Measurements from ENCODE around the gene PTPN7. TPM values are rescaled to one million over a fixed set of nuclear protein-coding genes. Genes with fewer than 3 reads are reported as not detected.

Gene PTPN7
- total and polyA plus RNA-seq, 10 of the 15 experiments (the other 5 are each of a cell fraction or from before 2014, with no cell fraction given): 7.9 to 117 (median 102) TPM

DNA sequence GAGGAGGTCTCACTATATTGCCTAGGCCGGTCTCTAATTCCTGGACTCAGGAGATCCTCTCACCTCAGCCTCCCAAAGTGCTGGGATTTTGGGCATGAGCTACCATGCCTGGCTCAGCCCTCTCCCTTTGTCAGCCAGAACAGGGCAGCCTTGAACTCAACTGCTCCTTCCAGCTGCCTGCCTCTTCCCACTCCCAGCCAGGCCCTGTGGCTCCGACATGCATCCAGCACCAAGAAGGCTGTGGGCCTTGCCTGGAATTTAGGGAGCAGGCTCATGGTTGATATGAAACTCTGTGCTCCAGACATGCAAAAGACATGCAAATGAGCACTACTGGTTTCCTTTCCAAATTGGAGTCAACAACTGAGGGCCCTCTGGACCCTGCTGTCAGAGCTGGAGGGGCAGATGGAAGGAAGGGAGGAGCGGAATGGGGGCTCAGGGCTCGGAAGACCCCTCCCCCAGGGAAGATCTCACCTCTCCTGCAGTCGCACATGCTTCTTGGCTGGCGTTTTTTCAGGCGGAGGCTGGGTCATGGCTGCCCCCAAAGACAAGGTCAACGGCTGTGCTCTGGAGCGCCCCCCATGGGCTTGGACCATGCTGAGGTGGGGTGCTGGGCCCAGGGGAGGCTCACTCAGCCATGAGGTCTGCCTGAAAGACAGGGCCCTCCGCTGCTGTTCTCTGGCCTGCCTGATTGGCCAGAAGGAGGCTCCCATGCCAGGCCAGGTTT, 1.4 kb downstream of the PTPN7 start (continued):
- TF ChIP-seq, protein P1, sequence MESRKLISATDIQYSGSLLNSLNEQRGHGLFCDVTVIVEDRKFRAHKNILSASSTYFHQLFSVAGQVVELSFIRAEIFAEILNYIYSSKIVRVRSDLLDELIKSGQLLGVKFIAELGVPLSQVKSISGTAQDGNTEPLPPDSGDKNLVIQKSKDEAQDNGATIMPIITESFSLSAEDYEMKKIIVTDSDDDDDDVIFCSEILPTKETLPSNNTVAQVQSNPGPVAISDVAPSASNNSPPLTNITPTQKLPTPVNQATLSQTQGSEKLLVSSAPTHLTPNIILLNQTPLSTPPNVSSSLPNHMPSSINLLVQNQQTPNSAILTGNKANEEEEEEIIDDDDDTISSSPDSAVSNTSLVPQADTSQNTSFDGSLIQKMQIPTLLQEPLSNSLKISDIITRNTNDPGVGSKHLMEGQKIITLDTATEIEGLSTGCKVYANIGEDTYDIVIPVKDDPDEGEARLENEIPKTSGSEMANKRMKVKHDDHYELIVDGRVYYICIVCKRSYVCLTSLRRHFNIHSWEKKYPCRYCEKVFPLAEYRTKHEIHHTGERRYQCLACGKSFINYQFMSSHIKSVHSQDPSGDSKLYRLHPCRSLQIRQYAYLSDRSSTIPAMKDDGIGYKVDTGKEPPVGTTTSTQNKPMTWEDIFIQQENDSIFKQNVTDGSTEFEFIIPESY (IDR thresholded peaks at IDR 0.05): no peak
- TF ChIP-seq, protein P2, sequence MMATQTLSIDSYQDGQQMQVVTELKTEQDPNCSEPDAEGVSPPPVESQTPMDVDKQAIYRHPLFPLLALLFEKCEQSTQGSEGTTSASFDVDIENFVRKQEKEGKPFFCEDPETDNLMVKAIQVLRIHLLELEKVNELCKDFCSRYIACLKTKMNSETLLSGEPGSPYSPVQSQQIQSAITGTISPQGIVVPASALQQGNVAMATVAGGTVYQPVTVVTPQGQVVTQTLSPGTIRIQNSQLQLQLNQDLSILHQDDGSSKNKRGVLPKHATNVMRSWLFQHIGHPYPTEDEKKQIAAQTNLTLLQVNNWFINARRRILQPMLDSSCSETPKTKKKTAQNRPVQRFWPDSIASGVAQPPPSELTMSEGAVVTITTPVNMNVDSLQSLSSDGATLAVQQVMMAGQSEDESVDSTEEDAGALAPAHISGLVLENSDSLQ (IDR thresholded peaks at IDR 0.05): peak; percentile 36; the same call in 1 of the 2 replicates
- TF ChIP-seq LARP7 (IDR thresholded peaks at IDR 0.05): no peak; the same call in 1 of the 2 replicates
- TF ChIP-seq, protein P3, sequence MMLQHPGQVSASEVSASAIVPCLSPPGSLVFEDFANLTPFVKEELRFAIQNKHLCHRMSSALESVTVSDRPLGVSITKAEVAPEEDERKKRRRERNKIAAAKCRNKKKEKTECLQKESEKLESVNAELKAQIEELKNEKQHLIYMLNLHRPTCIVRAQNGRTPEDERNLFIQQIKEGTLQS (IDR thresholded peaks at IDR 0.05; ENCODE audit: borderline replicate concordance, extremely low read depth, low read depth, low read length): no peak
- peak; percentile 79; the same call in 1 of the 2 replicates for TF ChIP-seq CHD2 (IDR thresholded peaks at IDR 0.05; ENCODE audit: borderline replicate concordance, low read depth, low read length)
- no peak for TF ChIP-seq RFX5 (IDR thresholded peaks at IDR 0.05; ENCODE audit: low read depth, low read length)
- peak; percentile 82 for TF ChIP-seq EED (IDR thresholded peaks at IDR 0.05; ENCODE audit: low read depth)
- TF ChIP-seq, protein P4, sequence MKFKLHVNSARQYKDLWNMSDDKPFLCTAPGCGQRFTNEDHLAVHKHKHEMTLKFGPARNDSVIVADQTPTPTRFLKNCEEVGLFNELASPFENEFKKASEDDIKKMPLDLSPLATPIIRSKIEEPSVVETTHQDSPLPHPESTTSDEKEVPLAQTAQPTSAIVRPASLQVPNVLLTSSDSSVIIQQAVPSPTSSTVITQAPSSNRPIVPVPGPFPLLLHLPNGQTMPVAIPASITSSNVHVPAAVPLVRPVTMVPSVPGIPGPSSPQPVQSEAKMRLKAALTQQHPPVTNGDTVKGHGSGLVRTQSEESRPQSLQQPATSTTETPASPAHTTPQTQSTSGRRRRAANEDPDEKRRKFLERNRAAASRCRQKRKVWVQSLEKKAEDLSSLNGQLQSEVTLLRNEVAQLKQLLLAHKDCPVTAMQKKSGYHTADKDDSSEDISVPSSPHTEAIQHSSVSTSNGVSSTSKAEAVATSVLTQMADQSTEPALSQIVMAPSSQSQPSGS (IDR thresholded peaks at IDR 0.05; ENCODE audit: low read length): no peak
- no peak for TF ChIP-seq CHD4 (IDR thresholded peaks at IDR 0.05)
- TF ChIP-seq, protein P5, sequence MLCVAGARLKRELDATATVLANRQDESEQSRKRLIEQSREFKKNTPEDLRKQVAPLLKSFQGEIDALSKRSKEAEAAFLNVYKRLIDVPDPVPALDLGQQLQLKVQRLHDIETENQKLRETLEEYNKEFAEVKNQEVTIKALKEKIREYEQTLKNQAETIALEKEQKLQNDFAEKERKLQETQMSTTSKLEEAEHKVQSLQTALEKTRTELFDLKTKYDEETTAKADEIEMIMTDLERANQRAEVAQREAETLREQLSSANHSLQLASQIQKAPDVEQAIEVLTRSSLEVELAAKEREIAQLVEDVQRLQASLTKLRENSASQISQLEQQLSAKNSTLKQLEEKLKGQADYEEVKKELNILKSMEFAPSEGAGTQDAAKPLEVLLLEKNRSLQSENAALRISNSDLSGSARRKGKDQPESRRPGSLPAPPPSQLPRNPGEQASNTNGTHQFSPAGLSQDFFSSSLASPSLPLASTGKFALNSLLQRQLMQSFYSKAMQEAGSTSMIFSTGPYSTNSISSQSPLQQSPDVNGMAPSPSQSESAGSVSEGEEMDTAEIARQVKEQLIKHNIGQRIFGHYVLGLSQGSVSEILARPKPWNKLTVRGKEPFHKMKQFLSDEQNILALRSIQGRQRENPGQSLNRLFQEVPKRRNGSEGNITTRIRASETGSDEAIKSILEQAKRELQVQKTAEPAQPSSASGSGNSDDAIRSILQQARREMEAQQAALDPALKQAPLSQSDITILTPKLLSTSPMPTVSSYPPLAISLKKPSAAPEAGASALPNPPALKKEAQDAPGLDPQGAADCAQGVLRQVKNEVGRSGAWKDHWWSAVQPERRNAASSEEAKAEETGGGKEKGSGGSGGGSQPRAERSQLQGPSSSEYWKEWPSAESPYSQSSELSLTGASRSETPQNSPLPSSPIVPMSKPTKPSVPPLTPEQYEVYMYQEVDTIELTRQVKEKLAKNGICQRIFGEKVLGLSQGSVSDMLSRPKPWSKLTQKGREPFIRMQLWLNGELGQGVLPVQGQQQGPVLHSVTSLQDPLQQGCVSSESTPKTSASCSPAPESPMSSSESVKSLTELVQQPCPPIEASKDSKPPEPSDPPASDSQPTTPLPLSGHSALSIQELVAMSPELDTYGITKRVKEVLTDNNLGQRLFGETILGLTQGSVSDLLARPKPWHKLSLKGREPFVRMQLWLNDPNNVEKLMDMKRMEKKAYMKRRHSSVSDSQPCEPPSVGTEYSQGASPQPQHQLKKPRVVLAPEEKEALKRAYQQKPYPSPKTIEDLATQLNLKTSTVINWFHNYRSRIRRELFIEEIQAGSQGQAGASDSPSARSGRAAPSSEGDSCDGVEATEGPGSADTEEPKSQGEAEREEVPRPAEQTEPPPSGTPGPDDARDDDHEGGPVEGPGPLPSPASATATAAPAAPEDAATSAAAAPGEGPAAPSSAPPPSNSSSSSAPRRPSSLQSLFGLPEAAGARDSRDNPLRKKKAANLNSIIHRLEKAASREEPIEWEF (IDR thresholded peaks at IDR 0.05; ENCODE audit: insufficient replicate concordance, low read depth, low read length): no peak
- TF ChIP-seq MTA2 (IDR thresholded peaks at IDR 0.05; ENCODE audit: low read depth): no peak; the same call in 1 of the 2 replicates
- TF ChIP-seq CREM (IDR thresholded peaks at IDR 0.05; ENCODE audit: low read depth): no peak
- no peak for TF ChIP-seq STAT1 (conservative IDR thresholded peaks at IDR 0.05)
- no peak for TF ChIP-seq EP300 (IDR thresholded peaks at IDR 0.05; ENCODE audit: borderline replicate concordance in 1 of 2, control insufficient read depth in 1 of 2, low read depth in 2 of 2, low read length in 2 of 2)
- no peak for TF ChIP-seq SUZ12 (IDR thresholded peaks at IDR 0.05; ENCODE audit: unreplicated experiment)
- TF ChIP-seq EZH2 (IDR thresholded peaks at IDR 0.05; ENCODE audit: borderline replicate concordance, control insufficient read depth, low read depth, low read length): no peak
- no peak for TF ChIP-seq RELA (IDR thresholded peaks at IDR 0.05; ENCODE audit: borderline replicate concordance, partially characterized antibody)
